Fibroblast of lung (primary cell): ENCODE data around the gene GPD1. TPM values are rescaled to one million over a fixed set of nuclear protein-coding genes. Genes with fewer than 3 reads are reported as not detected.

Experiments
- DNase-seq, 2 donors: peaks; one replicate each; pipeline versions ENCODE4 v3.0.0 to v3.0.0-alpha.2; 2010; ENCODE audit warnings: low read depth in 2 of 2
- H2AFZ ChIP-seq: 2 replicates; pipeline ENCODE4 v1.5.1; 2012; ENCODE audit warnings: low read length, control low read depth, inconsistent platforms
- H3K27ac ChIP-seq: 2 replicates; pipeline ENCODE4 v1.5.1; 2011; ENCODE audit warnings: low read length, control low read depth; ENCODE audit not compliant: insufficient read depth
- H3K27me3 ChIP-seq: 2 replicates; pipeline ENCODE4 v1.5.1; 2011; ENCODE audit warnings: mild to moderate bottlenecking, low read length; ENCODE audit not compliant: control insufficient read depth, insufficient read depth
- H3K36me3 ChIP-seq: 2 replicates; pipeline ENCODE4 v1.5.1; 2011; ENCODE audit warnings: low read length; ENCODE audit not compliant: control insufficient read depth, insufficient read depth
- H3K4me1 ChIP-seq: 2 replicates; pipeline ENCODE4 v1.5.1; 2011; ENCODE audit warnings: low read length; ENCODE audit not compliant: control insufficient read depth, insufficient read depth; ENCODE audit errors: extremely low read depth
- H3K4me2 ChIP-seq: 2 replicates; pipeline ENCODE4 v1.5.1; 2011; ENCODE audit warnings: low read length, control low read depth; ENCODE audit not compliant: insufficient read depth; ENCODE audit errors: extremely low read depth
- H3K4me3 ChIP-seq, 4 experiments: fragments of 200-600 bp in 1 of 4; sonication (generic) in 1 of 4; replicated peaks in 1 of 4; 2 replicates each; pipeline ENCODE4 v1.5.1; 2011 to 2016; ENCODE audit warnings: low read length in 4 of 4, low read depth in 3 of 4, mild to moderate bottlenecking in 3 of 4, control low read depth in 2 of 4, inconsistent platforms in 1 of 4, mixed read lengths in 1 of 4; ENCODE audit not compliant: insufficient read depth in 1 of 4; ENCODE audit errors: control extremely low read depth in 1 of 4
- H3K79me2 ChIP-seq: 2 replicates; pipeline ENCODE4 v1.5.1; 2012; ENCODE audit warnings: mild to moderate bottlenecking, low read length, inconsistent platforms; ENCODE audit not compliant: control insufficient read depth, insufficient read depth
- H3K9ac ChIP-seq: 2 replicates; pipeline ENCODE4 v1.5.1; 2011; ENCODE audit warnings: mild to moderate bottlenecking, low read length, control low read depth; ENCODE audit not compliant: insufficient read depth
- H3K9me3 ChIP-seq: 2 replicates; pipeline ENCODE4 v1.5.1; 2012; ENCODE audit warnings: low read depth, low read length; ENCODE audit not compliant: control insufficient read depth, insufficient read depth
- H4K20me1 ChIP-seq: 2 replicates; pipeline ENCODE4 v1.5.1; 2011; ENCODE audit warnings: low read length; ENCODE audit not compliant: control insufficient read depth, insufficient read depth; ENCODE audit errors: extremely low read depth
- CTCF ChIP-seq, 2 donors: IDR thresholded peaks in 1 of 2; conservative IDR thresholded peaks in 1 of 2; 1 replicate in 1 of 2; 2 replicates in 1 of 2; pipeline ENCODE4 v1.5.1; 2011 to 2012; ENCODE audit warnings: low read length in 2 of 2, control low read depth in 1 of 2, inconsistent platforms in 1 of 2, low read depth in 1 of 2, mild to moderate bottlenecking in 1 of 2
- EZH2 ChIP-seq: IDR thresholded peaks from 2 replicates; pipeline ENCODE4 v1.5.1; 2012; ENCODE audit warnings: low read length, control low read depth, mild to moderate bottlenecking; ENCODE audit errors: missing control alignments
- polyA plus RNA-seq, 2 donors: library from polyadenylated mRNA; depleted of rRNA in 1 of 2; stranded (reverse) in 1 of 2; unstranded in 1 of 2; fragments of >200 nt; gene quantifications; 2 replicates each; pipeline ENCODE4 v1.2.1, GENCODE V29; 2011 to 2012; ENCODE audit warnings: missing spikeins in 1 of 2
- total RNA-seq: library from RNA; depleted of rRNA; stranded (reverse); fragments of >200 nt; gene quantifications from 2 replicates; pipeline ENCODE4 v1.2.1, GENCODE V29; 2014

GPD1 gene
- total and polyA plus RNA-seq, 2 donors (not counting 1 experiment from before 2014, with no cell fraction given) = under 0.01 to 0.03 TPM

GRCh38 chr12:50112456-50113218 is 8.8 kb downstream of the GPD1 start:
- Histone ChIP-seq H3K27ac (peak overlapping the region; percentile 99), H3K4me1 (peaks cover 14% of the 10 kb centered on the region), H2AFZ (peak overlapping the region; percentile 86), H3K27me3 (no peaks in the 10 kb centered on the region), H4K20me1 (no peaks in the 10 kb centered on the region), H3K9me3 (no peaks in the 10 kb centered on the region), H3K4me2 (peak overlapping the region; percentile 86), H3K36me3 (no peaks in the 10 kb centered on the region), H3K9ac (peak overlapping the region; percentile 97), H3K79me2 (peaks cover 20% of the 10 kb centered on the region), H3K4me3 (peak overlapping the region; percentile 84 to 98 (median 94))
- TF ChIP-seq CTCF (conservative IDR thresholded peaks at IDR 0.05 in 1 of 2, IDR thresholded peaks at IDR 0.05 in 1 of 2; ENCODE audit: low read depth in 1 of 2, low read length in 2 of 2) = no peak
- no peak for TF ChIP-seq EZH2
- no peak for DNase-seq

- Histone ChIP-seq H3K9ac (no peak overlapping the region), H3K27me3 (no peaks in the 10 kb centered on the region), H3K9me3 (no peaks in the 10 kb centered on the region), H3K4me3 (no peak overlapping the region), H3K36me3 (no peaks in the 10 kb centered on the region), H4K20me1 (no peaks in the 10 kb centered on the region), H3K27ac (no peak overlapping the region), H3K4me1 (peaks cover 2% of the 10 kb centered on the region), H3K4me2 (no peak overlapping the region), H3K79me2 (peaks cover 20% of the 10 kb centered on the region), H2AFZ (no peak overlapping the region)
- DNase-seq = no peak
- TF ChIP-seq EZH2 (no peak), CTCF (conservative IDR thresholded peaks at IDR 0.05 in 1 of 2, IDR thresholded peaks at IDR 0.05 in 1 of 2; ENCODE audit: low read depth in 1 of 2, low read length in 2 of 2) (no peak)
These were observed 13.3 kb downstream of the GPD1 start for GRCh38 chr12:50117057-50117622.

- no peak for TF ChIP-seq CTCF (conservative IDR thresholded peaks at IDR 0.05 in 1 of 2, IDR thresholded peaks at IDR 0.05 in 1 of 2; ENCODE audit: low read depth in 1 of 2, low read length in 2 of 2)
- TF ChIP-seq EZH2 = no peak
- Histone ChIP-seq H3K4me1 (no peaks in the 10 kb centered on the region), H3K27me3 (no peaks in the 10 kb centered on the region), H3K27ac (no peak overlapping the region), H3K36me3 (no peaks in the 10 kb centered on the region), H3K79me2 (peaks cover 8% of the 10 kb centered on the region), H3K9ac (no peak overlapping the region), H3K4me3 (no peak overlapping the region), H3K9me3 (no peaks in the 10 kb centered on the region), H2AFZ (no peak overlapping the region), H3K4me2 (no peak overlapping the region), H4K20me1 (no peaks in the 10 kb centered on the region)
- DNase-seq = no peak
These were observed 15.6 kb downstream of the GPD1 start for GRCh38 chr12:50119387-50119786.
